ENCODE data around the gene UNC45B.

The UNC45B gene

GRCh38 chr17:35152421-35153140, 5.0 kb downstream of the UNC45B start:
- Histone ChIP-seq H3K79me2 (ENCODE audit: insufficient read depth, low read depth) (no peaks in the 10 kb centered on the region), H3K4me3 (IDR thresholded peaks at IDR 0.05; ENCODE audit: insufficient read depth, low read depth, low read length) (no peak overlapping the region), H3K27ac (no peak overlapping the region), H3K9ac (no peak overlapping the region), H3K27me3 (ENCODE audit: insufficient read depth, low read depth) (no peaks in the 10 kb centered on the region), H4K20me1 (ENCODE audit: insufficient read depth) (no peaks in the 10 kb centered on the region), H3K36me3 (ENCODE audit: insufficient read depth) (no peaks in the 10 kb centered on the region), H2AFZ (ENCODE audit: low read depth) (no peak overlapping the region), H3K4me2 (no peak overlapping the region), H3K4me1 (ENCODE audit: low read depth, poor library complexity, severe bottlenecking) (no peaks in the 10 kb centered on the region)
- TF ChIP-seq, protein P1, sequence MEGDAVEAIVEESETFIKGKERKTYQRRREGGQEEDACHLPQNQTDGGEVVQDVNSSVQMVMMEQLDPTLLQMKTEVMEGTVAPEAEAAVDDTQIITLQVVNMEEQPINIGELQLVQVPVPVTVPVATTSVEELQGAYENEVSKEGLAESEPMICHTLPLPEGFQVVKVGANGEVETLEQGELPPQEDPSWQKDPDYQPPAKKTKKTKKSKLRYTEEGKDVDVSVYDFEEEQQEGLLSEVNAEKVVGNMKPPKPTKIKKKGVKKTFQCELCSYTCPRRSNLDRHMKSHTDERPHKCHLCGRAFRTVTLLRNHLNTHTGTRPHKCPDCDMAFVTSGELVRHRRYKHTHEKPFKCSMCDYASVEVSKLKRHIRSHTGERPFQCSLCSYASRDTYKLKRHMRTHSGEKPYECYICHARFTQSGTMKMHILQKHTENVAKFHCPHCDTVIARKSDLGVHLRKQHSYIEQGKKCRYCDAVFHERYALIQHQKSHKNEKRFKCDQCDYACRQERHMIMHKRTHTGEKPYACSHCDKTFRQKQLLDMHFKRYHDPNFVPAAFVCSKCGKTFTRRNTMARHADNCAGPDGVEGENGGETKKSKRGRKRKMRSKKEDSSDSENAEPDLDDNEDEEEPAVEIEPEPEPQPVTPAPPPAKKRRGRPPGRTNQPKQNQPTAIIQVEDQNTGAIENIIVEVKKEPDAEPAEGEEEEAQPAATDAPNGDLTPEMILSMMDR (conservative IDR thresholded peaks at IDR 0.05; ENCODE audit: low read depth, low read length): no peak

DNA sequence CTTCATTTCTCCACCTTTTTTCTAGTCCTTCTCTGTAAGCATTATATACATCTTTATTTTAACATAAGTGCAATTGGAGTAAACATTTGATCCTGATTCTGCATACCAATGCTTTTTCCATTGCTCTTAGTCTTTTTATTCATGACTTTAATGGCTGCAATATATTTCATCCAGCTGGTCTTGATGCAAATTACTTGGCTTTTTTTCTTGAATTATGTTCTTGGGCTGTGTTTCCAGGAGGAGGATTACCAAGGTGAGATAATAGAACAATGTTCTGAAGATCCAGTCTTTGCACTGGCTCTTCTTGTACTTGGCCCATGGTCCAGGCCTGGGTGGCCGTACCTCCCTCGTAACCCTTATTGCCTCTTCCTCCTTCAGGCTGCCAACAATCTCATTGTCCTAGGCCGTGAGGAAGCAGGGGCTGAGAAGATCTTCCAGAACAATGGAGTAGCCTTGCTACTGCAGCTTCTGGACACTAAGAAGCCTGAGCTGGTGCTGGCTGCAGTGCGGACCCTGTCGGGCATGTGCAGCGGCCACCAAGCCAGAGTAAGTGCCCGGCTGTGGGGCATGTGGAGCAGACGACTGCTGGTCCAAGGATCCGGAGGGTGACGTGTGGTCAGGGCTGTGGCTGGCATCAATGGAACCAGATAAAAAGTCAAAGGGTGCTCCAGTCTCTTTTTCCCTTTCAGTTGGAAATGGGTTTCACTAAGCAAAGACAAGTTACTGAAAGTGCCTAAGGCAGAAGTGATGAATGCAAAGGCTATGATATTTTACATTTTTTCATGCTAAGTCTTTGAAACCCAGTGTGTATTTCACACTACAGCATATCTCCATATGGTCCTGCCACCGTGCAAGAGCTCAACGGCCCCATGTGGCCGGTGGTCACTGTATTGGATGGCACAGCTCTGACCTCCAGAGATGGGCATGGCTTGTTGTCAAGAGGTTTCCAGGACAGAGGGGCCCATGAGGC, 6.9 kb downstream of the UNC45B start:
- Histone ChIP-seq H3K4me2 (no peak overlapping the region), H3K27me3 (ENCODE audit: insufficient read depth, low read depth) (no peaks in the 10 kb centered on the region), H3K79me2 (ENCODE audit: insufficient read depth, low read depth) (no peaks in the 10 kb centered on the region), H3K4me3 (IDR thresholded peaks at IDR 0.05; ENCODE audit: insufficient read depth, low read depth, low read length) (no peak overlapping the region), H3K36me3 (ENCODE audit: insufficient read depth) (no peaks in the 10 kb centered on the region), H4K20me1 (ENCODE audit: insufficient read depth) (no peaks in the 10 kb centered on the region), H3K9ac (no peak overlapping the region), H3K27ac (no peak overlapping the region), H3K4me1 (ENCODE audit: low read depth, poor library complexity, severe bottlenecking) (no peaks in the 10 kb centered on the region), H2AFZ (ENCODE audit: low read depth) (no peak overlapping the region)
- TF ChIP-seq, protein P1 (conservative IDR thresholded peaks at IDR 0.05; ENCODE audit: low read depth, low read length): no peak

- Histone ChIP-seq H3K27me3 (ENCODE audit: insufficient read depth, low read depth) (no peaks in the 10 kb centered on the region), H3K9ac (no peak overlapping the region), H3K4me3 (IDR thresholded peaks at IDR 0.05; ENCODE audit: insufficient read depth, low read depth, low read length) (no peak overlapping the region), H3K36me3 (ENCODE audit: insufficient read depth) (no peaks in the 10 kb centered on the region), H2AFZ (ENCODE audit: low read depth) (no peak overlapping the region), H3K4me1 (ENCODE audit: low read depth, poor library complexity, severe bottlenecking) (no peaks in the 10 kb centered on the region), H3K4me2 (no peak overlapping the region), H3K27ac (no peak overlapping the region), H3K79me2 (ENCODE audit: insufficient read depth, low read depth) (no peaks in the 10 kb centered on the region), H4K20me1 (ENCODE audit: insufficient read depth) (no peaks in the 10 kb centered on the region)
- TF ChIP-seq, protein P1 (conservative IDR thresholded peaks at IDR 0.05; ENCODE audit: low read depth, low read length): no peak
Measured at GRCh38 chr17:35155246-35155645, 7.6 kb downstream of the UNC45B start.

DNA sequence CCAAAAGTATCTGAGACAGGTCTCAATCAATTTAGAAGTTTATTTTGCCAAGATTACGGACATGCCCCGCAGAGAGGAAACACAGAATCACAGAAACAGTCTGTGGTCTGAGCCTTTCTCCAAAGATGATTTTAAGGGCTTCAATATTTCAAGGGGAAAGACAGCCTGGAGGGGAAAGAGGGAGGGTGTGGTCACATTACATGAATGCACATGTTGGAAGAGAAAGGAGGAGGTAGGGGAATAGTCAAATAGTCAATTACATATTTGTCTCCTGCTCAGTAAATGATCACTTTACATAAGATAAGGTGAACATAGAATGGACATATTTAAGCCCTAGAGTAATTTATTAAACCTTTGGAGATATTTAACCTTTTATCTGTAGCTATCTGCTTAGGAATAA, 12.3 kb downstream of the UNC45B start:
- H2AFZ ChIP-seq (ENCODE audit: low read depth): no peak overlapping the region
- TF ChIP-seq, protein P1 (conservative IDR thresholded peaks at IDR 0.05; ENCODE audit: low read depth, low read length): no peak
- no peaks in the 10 kb centered on the region for H3K79me2 ChIP-seq (ENCODE audit: insufficient read depth, low read depth)
- no peaks in the 10 kb centered on the region for H3K4me1 ChIP-seq (ENCODE audit: low read depth, poor library complexity, severe bottlenecking)
- H3K4me2 ChIP-seq: no peak overlapping the region
- no peak overlapping the region for H3K27ac ChIP-seq
- H3K9ac ChIP-seq: no peak overlapping the region
- H4K20me1 ChIP-seq (ENCODE audit: insufficient read depth): no peaks in the 10 kb centered on the region
- H3K36me3 ChIP-seq (ENCODE audit: insufficient read depth): no peaks in the 10 kb centered on the region
- no peaks in the 10 kb centered on the region for H3K27me3 ChIP-seq (ENCODE audit: insufficient read depth, low read depth)
- no peak overlapping the region for H3K4me3 ChIP-seq (IDR thresholded peaks at IDR 0.05; ENCODE audit: insufficient read depth, low read depth, low read length)
